HG03575 (cell line): ENCODE results near the gene TMEM183A.
"Not testable (repeated sequence)": the region's sequence is repeated elsewhere in the genome, so short reads cannot be mapped to it uniquely, and the experiment has no call there.

Experiments
- ATAC-seq: cut with Tn5 transposase; IDR thresholded peaks from one replicate; pipeline ENCODE4 v1.9.1; 2021; ENCODE audit not compliant: unreplicated experiment, insufficient number of reproducible peaks, low FRiP score; ENCODE audit errors: extremely low read depth

TMEM183A gene

GRCh38 chr1:202982715-202983430 lies 24.3 kb upstream of the TMEM183A start:
- ATAC-seq, result no peak

- not testable (repeated sequence) for ATAC-seq
Measured at GRCh38 chr1:202986120-202986519, 21.1 kb upstream of the TMEM183A start.

GRCh38 chr1:202987255-202987654 lies 19.9 kb upstream of the TMEM183A start:
- ATAC-seq, result no peak

GRCh38 chr1:202987922-202988583 lies 19.1 kb upstream of the TMEM183A start:
- ATAC-seq, result no peak

- no peak for ATAC-seq
Measured at GRCh38 chr1:202989879-202990278, 17.3 kb upstream of the TMEM183A start.

GRCh38 chr1:202991112-202991511 lies 16.1 kb upstream of the TMEM183A start:
- no peak for ATAC-seq

GRCh38 chr1:202994756-202995155 lies 12.4 kb upstream of the TMEM183A start:
- ATAC-seq, result no peak

- ATAC-seq, result no peak
Measured at GRCh38 chr1:202998836-202999750, 8.1 kb upstream of the TMEM183A start.

GRCh38 chr1:203000217-203000944 lies 6.8 kb upstream of the TMEM183A start:
- ATAC-seq, result no peak

- ATAC-seq, result no peak
Measured at GRCh38 chr1:203001986-203002385, 5.2 kb upstream of the TMEM183A start.

- no peak for ATAC-seq
Measured at GRCh38 chr1:203002951-203003350, 4.2 kb upstream of the TMEM183A start.

- ATAC-seq, result not testable (repeated sequence)
Measured at GRCh38 chr1:203005395-203006142, 1.6 kb upstream of the TMEM183A start.

GRCh38 chr1:203009185-203009584 lies 2.0 kb downstream of the TMEM183A start:
- ATAC-seq, result no peak

- no peak for ATAC-seq
Measured at GRCh38 chr1:203011582-203011981, 4.4 kb downstream of the TMEM183A start.

GRCh38 chr1:203017061-203017460 lies 9.9 kb downstream of the TMEM183A start:
- no peak for ATAC-seq

GRCh38 chr1:203017692-203018091 lies 10.5 kb downstream of the TMEM183A start:
- no peak for ATAC-seq

GRCh38 chr1:203022855-203023254 lies 15.7 kb downstream of the TMEM183A start:
- not testable (repeated sequence) for ATAC-seq

- no peak for ATAC-seq
Measured at GRCh38 chr1:203025686-203026030, 18.5 kb downstream of the TMEM183A start.
